ENCODE results near the gene TBCD.

The TBCD gene

GRCh38 chr17:82933911-82934310 is 182.0 kb downstream of the TBCD start:
- TF ChIP-seq CTCF (IDR thresholded peaks at IDR 0.05; ENCODE audit: low read length) (no peak), EZH2phosphoT487 (IDR thresholded peaks at IDR 0.05; ENCODE audit: low read length) (no peak), EZH2 (optimal IDR thresholded peaks at IDR 0.05; ENCODE audit: low read depth, low read length) (no peak)
- Histone ChIP-seq H3K4me1 (ENCODE audit: low read length) (no peaks in the 10 kb centered on the region), H3K79me2 (ENCODE audit: low read length) (no peaks in the 10 kb centered on the region), H3K27me3 (replicated peaks; ENCODE audit: insufficient read depth, low read length) (no peaks in the 10 kb centered on the region), H4K20me1 (ENCODE audit: insufficient read depth, low read length) (no peaks in the 10 kb centered on the region), H3K9ac (ENCODE audit: low read length) (no peak overlapping the region), H3K4me2 (ENCODE audit: low read depth, low read length) (no peak overlapping the region), H2AFZ (ENCODE audit: low read length) (no peak overlapping the region), H3K36me3 (replicated peaks; ENCODE audit: insufficient read depth, low read length) (no peaks in the 10 kb centered on the region), H3F3A (ENCODE audit: insufficient read depth, low read length) (no peaks in the 10 kb centered on the region), H3K27ac (ENCODE audit: low read length) (no peak overlapping the region), H3K9me3 (replicated peaks; ENCODE audit: insufficient read depth, low read length) (no peaks in the 10 kb centered on the region), H3K4me3 (ENCODE audit: low read length) (no peak overlapping the region), H3K9me2 (replicated peaks; ENCODE audit: insufficient read depth, low read length) (no peaks in the 10 kb centered on the region)
- no peak for DNase-seq

- Histone ChIP-seq H2AFZ (ENCODE audit: low read length) (no peak overlapping the region), H3K27ac (ENCODE audit: low read length) (no peak overlapping the region), H3K9me3 (replicated peaks; ENCODE audit: insufficient read depth, low read length) (no peaks in the 10 kb centered on the region), H4K20me1 (ENCODE audit: insufficient read depth, low read length) (no peaks in the 10 kb centered on the region), H3K79me2 (ENCODE audit: low read length) (no peaks in the 10 kb centered on the region), H3K9ac (ENCODE audit: low read length) (no peak overlapping the region), H3K27me3 (replicated peaks; ENCODE audit: insufficient read depth, low read length) (no peaks in the 10 kb centered on the region), H3K36me3 (replicated peaks; ENCODE audit: insufficient read depth, low read length) (no peaks in the 10 kb centered on the region), H3K4me2 (ENCODE audit: low read depth, low read length) (no peak overlapping the region), H3K4me3 (ENCODE audit: low read length) (no peak overlapping the region), H3F3A (ENCODE audit: insufficient read depth, low read length) (no peaks in the 10 kb centered on the region), H3K4me1 (ENCODE audit: low read length) (no peaks in the 10 kb centered on the region), H3K9me2 (replicated peaks; ENCODE audit: insufficient read depth, low read length) (no peaks in the 10 kb centered on the region)
- TF ChIP-seq CTCF (IDR thresholded peaks at IDR 0.05; ENCODE audit: low read length): no peak
- TF ChIP-seq EZH2 (optimal IDR thresholded peaks at IDR 0.05; ENCODE audit: low read depth, low read length): no peak
- no peak for TF ChIP-seq EZH2phosphoT487 (IDR thresholded peaks at IDR 0.05; ENCODE audit: low read length)
- no peak for DNase-seq
Observed at GRCh38 chr17:82935966-82936767, 184.3 kb downstream of the TBCD start.

DNA sequence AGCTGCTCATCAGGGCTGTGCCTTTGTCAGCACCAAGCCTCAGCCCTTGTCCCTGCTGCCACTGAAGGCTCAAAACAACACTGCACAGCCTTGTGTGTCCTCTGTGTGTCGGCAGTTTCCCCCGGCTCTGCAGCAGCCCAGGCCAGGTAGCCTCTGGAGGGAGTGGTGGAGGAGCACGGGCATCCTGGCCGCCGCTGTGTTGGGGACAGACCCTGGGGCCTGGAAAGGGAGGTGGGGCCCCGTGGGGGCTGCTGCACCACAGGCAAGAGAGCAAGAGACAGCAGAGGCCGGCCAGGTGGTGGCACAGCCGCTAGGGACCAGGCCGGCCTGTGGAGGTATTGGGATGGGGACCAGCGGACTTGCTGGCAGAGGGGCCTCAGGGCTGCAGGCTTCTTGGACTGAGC is 184.9 kb downstream of the TBCD start:
- Histone ChIP-seq H3K4me1 (ENCODE audit: low read length) (no peaks in the 10 kb centered on the region), H3K4me2 (ENCODE audit: low read depth, low read length) (no peak overlapping the region), H4K20me1 (ENCODE audit: insufficient read depth, low read length) (no peaks in the 10 kb centered on the region), H3K27me3 (replicated peaks; ENCODE audit: insufficient read depth, low read length) (no peaks in the 10 kb centered on the region), H3K36me3 (replicated peaks; ENCODE audit: insufficient read depth, low read length) (no peaks in the 10 kb centered on the region), H2AFZ (ENCODE audit: low read length) (no peak overlapping the region), H3K9ac (ENCODE audit: low read length) (no peak overlapping the region), H3K9me2 (replicated peaks; ENCODE audit: insufficient read depth, low read length) (no peaks in the 10 kb centered on the region), H3K79me2 (ENCODE audit: low read length) (no peaks in the 10 kb centered on the region), H3K4me3 (ENCODE audit: low read length) (no peak overlapping the region), H3K9me3 (replicated peaks; ENCODE audit: insufficient read depth, low read length) (no peaks in the 10 kb centered on the region), H3F3A (ENCODE audit: insufficient read depth, low read length) (no peaks in the 10 kb centered on the region), H3K27ac (ENCODE audit: low read length) (no peak overlapping the region)
- DNase-seq: no peak
- TF ChIP-seq EZH2phosphoT487 (IDR thresholded peaks at IDR 0.05; ENCODE audit: low read length) (no peak), CTCF (IDR thresholded peaks at IDR 0.05; ENCODE audit: low read length) (no peak), EZH2 (optimal IDR thresholded peaks at IDR 0.05; ENCODE audit: low read depth, low read length) (no peak)
